CD4-positive, alpha-beta memory T cell (primary cell): ENCODE results near the gene EIF2B5. TPM values are rescaled to one million over a fixed set of nuclear protein-coding genes. Genes with fewer than 3 reads are reported as not detected.
"Not testable (repeated sequence)": the region's sequence is repeated elsewhere in the genome, so short reads cannot be mapped to it uniquely, and the experiment has no call there.

Experiments
- CTCF ChIA-PET: fragments of 350-600 bp; sonication (Branson Sonifier 250); formaldehyde crosslinking; loops from one replicate; lab custom pipeline; 2021; ENCODE audit warnings: inconsistent platforms; ENCODE audit not compliant: partially characterized antibody; lab: Charles Lee
- POLR2A ChIA-PET: fragments of 350-600 bp; sonication (Branson Sonifier 250); formaldehyde crosslinking; loops from one replicate; lab custom pipeline; 2021; ENCODE audit not compliant: partially characterized antibody; lab: Charles Lee
- DNase-seq, 5 donors: peaks; one replicate each; pipeline versions ENCODE4 v3.0.0 to v3.0.0-alpha.2; 2020 to 2022; ENCODE audit warnings: mixed read lengths in 1 of 5
- H3K27ac ChIP-seq: one replicate; pipeline ENCODE4 v1.7.0; 2013; ENCODE audit warnings: low read depth, low read length
- H3K27me3 ChIP-seq: 2 replicates; pipeline ENCODE4 v1.7.0; 2013; ENCODE audit warnings: mild to moderate bottlenecking, low read length, moderate library complexity; ENCODE audit not compliant: insufficient read depth
- H3K36me3 ChIP-seq: 2 replicates; pipeline ENCODE4 v1.7.0; 2013; ENCODE audit warnings: mild to moderate bottlenecking, low read length, moderate library complexity; ENCODE audit not compliant: insufficient read depth
- H3K4me1 ChIP-seq: 2 replicates; pipeline ENCODE4 v1.7.0; 2013; ENCODE audit warnings: mild to moderate bottlenecking, low read length, moderate library complexity; ENCODE audit not compliant: insufficient read depth
- H3K4me3 ChIP-seq, 2 donors: one replicate each; pipeline ENCODE4 v1.7.0; 2013; ENCODE audit warnings: low read length in 2 of 2, mild to moderate bottlenecking in 1 of 2
- H3K9me3 ChIP-seq, 2 donors: one replicate each; pipeline ENCODE4 v1.7.0; 2013; ENCODE audit warnings: low read length in 2 of 2, control low read depth in 1 of 2; ENCODE audit not compliant: control insufficient read depth in 1 of 2
- H3K27ac Mint-ChIP-seq, 7 donors: one replicate each; pipeline ENCODE4 v1.8.0; 2020 to 2021; ENCODE audit warnings: mixed read lengths in 7 of 7, mild to moderate bottlenecking in 6 of 7, inconsistent platforms in 3 of 7, moderate library complexity in 3 of 7
- H3K27me3 Mint-ChIP-seq, 2 donors: one replicate each; pipeline ENCODE4 v1.8.0; 2020 to 2021; ENCODE audit warnings: mixed read lengths in 2 of 2
- H3K36me3 Mint-ChIP-seq, 2 donors: one replicate each; pipeline ENCODE4 v1.8.0; 2020 to 2021; ENCODE audit warnings: mixed read lengths in 2 of 2, inconsistent platforms in 1 of 2, mild to moderate bottlenecking in 1 of 2
- H3K4me1 Mint-ChIP-seq, 4 donors: one replicate each; pipeline ENCODE4 v1.8.0; 2020 to 2021; ENCODE audit warnings: mixed read lengths in 4 of 4, mild to moderate bottlenecking in 1 of 4
- H3K4me3 Mint-ChIP-seq, 8 donors: one replicate each; pipeline ENCODE4 v1.8.0; 2020 to 2021; ENCODE audit warnings: mixed read lengths in 8 of 8, mild to moderate bottlenecking in 7 of 8, moderate library complexity in 6 of 8, inconsistent platforms in 3 of 8
- H3K9me3 Mint-ChIP-seq, 8 donors: one replicate each; pipeline ENCODE4 v1.8.0; 2020 to 2021; ENCODE audit warnings: mixed read lengths in 8 of 8, mild to moderate bottlenecking in 5 of 8, inconsistent platforms in 3 of 8, moderate library complexity in 1 of 8
- intact Hi-C: fragments of 100-400 bp; cut with micrococcal nuclease; formaldehyde crosslinking; loops from one replicate; pipeline ENCODE4 v1.15.1; 2023
- polyA plus RNA-seq, 2 donors: library from polyadenylated mRNA; unstranded; fragments of 300-500 nt; fragmentation: Illumina TruSeq; gene quantifications; one replicate each; pipeline ENCODE4 v1.2.3, GENCODE V29; 2021
- total RNA-seq, 2 experiments: library from RNA; stranded (reverse); gene quantifications; one replicate each; pipeline ENCODE4 v1.2.3, GENCODE V29; 2021

Gene EIF2B5
- total and polyA plus RNA-seq, 4 experiments from 2014 or later = 59.6 to 87.6 (median 75.9) TPM

DNA sequence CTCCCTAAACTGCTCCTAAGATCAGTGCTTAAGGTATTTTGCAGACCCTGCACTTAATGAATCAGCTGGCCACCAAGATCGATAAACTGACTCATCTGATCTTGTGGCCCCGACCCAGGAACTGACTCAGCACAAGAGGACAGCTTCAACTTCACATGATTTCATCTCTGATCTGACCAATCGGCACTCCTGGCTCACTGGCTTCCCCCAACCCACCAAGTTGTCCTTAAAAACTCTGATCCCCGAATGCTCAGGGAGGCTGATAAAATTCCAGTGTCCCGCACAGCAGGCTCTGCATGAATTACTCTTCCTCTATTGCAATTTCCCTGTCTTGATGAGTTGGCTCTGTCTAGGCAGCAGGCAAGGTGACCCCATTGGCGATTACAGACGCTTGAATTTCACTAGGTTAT, 24.8 kb upstream of the EIF2B5 start:
- intact Hi-C loops = no loop called here
- no peaks in the 10 kb centered on the region for H3K4me1 ChIP-seq
- H3K27me3 ChIP-seq = no peaks in the 10 kb centered on the region
- DNase-seq = no peak
- no peaks in the 10 kb centered on the region for H3K36me3 ChIP-seq
- H3K27me3 Mint-ChIP-seq = peaks cover 3 to 4% of the 10 kb centered on the region in 2 donors
- ChIA-PET CTCF (no interaction called here), POLR2A (no interaction called here)
- no peak overlapping the region for H3K27ac Mint-ChIP-seq
- H3K4me3 Mint-ChIP-seq = no peak overlapping the region
- peaks cover 0 to 2% (median 0%) of the 10 kb centered on the region in 4 donors for H3K4me1 Mint-ChIP-seq
- no peaks in the 10 kb centered on the region for H3K9me3 Mint-ChIP-seq
- no peaks in the 10 kb centered on the region for H3K36me3 Mint-ChIP-seq
- H3K9me3 ChIP-seq = no peaks in the 10 kb centered on the region
- no peak overlapping the region for H3K4me3 ChIP-seq
- no peak overlapping the region for H3K27ac ChIP-seq

DNA sequence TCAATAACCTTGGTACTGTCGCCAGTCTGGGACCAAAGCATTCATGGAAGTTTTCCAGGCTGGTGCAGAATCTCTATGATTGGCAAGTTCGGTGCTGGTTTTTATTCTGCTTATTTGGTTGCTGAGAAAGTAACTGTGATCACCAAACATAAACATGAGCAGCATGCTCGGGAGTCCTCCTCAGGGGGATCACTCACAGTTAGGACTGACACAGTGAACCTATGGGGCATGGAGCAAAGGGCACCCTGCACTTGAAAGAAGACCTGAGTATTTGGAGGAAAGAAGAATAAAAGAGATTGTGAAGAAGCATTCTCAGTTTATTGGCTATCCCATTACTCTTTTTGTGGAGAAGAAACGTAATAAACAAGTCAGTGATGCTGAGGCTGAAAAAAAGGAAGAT, 19.1 kb upstream of the EIF2B5 start:
- no peaks in the 10 kb centered on the region for H3K36me3 Mint-ChIP-seq
- CTCF ChIA-PET = interaction anchor here (1.3 kb wide), 1 partner anchor 14 kb away, joined by 3 read pairs; no protein-coding TSS in a partner anchor

GRCh38 chr3:184117636-184118035, 17.5 kb upstream of the EIF2B5 start:
- no peaks in the 10 kb centered on the region for H3K4me1 Mint-ChIP-seq
- ChIA-PET CTCF (no interaction called here), POLR2A (no interaction called here)
- no peaks in the 10 kb centered on the region for H3K36me3 ChIP-seq
- no peaks in the 10 kb centered on the region for H3K4me1 ChIP-seq
- no peaks in the 10 kb centered on the region for H3K27me3 ChIP-seq
- peaks cover 0 to 15% of the 10 kb centered on the region in 2 donors for H3K27me3 Mint-ChIP-seq
- intact Hi-C loops = no loop called here
- no peak overlapping the region for H3K4me3 Mint-ChIP-seq
- H3K27ac Mint-ChIP-seq = no peak overlapping the region
- no peaks in the 10 kb centered on the region for H3K36me3 Mint-ChIP-seq
- H3K9me3 ChIP-seq = no peaks in the 10 kb centered on the region
- no peak overlapping the region for H3K27ac ChIP-seq
- no peak overlapping the region for H3K4me3 ChIP-seq
- no peaks in the 10 kb centered on the region for H3K9me3 Mint-ChIP-seq
- no peak for DNase-seq

More for the DNA sequence above, 19.1 kb upstream of the EIF2B5 start:
- Histone ChIP-seq H3K27ac (no peak overlapping the region), H3K36me3 (no peaks in the 10 kb centered on the region), H3K4me3 (no peak overlapping the region), H3K4me1 (no peaks in the 10 kb centered on the region), H3K9me3 (no peaks in the 10 kb centered on the region), H3K27me3 (no peaks in the 10 kb centered on the region)
- Mint-ChIP-seq H3K4me1 (no peaks in the 10 kb centered on the region), H3K27me3 (peaks cover 0 to 15% of the 10 kb centered on the region in 2 donors), H3K9me3 (no peaks in the 10 kb centered on the region), H3K4me3 (no peak overlapping the region), H3K27ac (no peak overlapping the region)
- intact Hi-C loops = no loop called here
- POLR2A ChIA-PET = no interaction called here
- no peak for DNase-seq

DNA sequence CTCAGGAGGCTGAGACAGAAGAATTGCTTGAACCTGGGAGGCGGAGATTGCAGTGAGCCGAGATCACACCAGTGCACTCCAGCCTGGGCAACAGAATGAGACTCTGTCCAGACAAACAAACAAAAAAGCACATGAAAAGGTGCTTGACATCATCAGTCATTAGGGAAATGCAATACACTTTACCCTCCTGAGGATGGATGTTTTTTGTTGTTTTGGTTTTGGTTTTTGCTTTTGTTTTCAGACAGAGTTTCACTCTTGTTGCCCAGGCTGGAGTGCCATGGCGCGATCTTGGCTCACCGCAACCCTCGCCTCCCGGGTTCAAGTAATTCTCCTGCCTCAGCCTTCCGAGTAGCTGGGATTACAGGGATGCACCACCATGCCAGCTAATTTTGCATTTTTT, 14.1 kb upstream of the EIF2B5 start:
- H3K27ac ChIP-seq, H3K4me1 Mint-ChIP-seq, POLR2A ChIA-PET, H3K4me1 ChIP-seq, H3K4me3 Mint-ChIP-seq, H3K4me3 ChIP-seq, intact Hi-C loops, H3K9me3 ChIP-seq, H3K36me3 Mint-ChIP-seq, H3K36me3 ChIP-seq, DNase-seq, H3K9me3 Mint-ChIP-seq, H3K27me3 ChIP-seq, CTCF ChIA-PET: not testable (repeated sequence)
- H3K27ac Mint-ChIP-seq = peak overlapping the region in 1 of 7 donors; percentile 51
- peaks cover 0 to 10% of the 10 kb centered on the region in 2 donors for H3K27me3 Mint-ChIP-seq

DNA sequence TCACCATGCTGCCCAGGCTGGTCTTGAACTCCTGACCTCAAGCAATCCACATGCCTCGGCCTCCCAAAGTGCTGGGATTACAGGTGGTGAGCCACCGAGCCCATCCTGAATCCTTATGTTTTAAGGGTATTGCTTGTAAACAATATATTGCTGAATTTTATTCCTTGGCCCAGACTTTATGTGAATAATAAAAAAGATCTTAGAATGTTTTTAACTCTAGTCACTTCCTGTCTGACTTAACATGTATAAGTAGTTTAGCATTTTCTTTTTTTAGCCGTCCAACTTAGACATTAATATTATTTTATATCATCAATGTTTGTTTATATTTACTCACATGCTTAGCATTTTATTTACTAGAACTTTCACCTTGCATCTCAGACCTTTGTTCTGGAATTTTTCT, 9.2 kb upstream of the EIF2B5 start:
- Mint-ChIP-seq H3K9me3 (no peaks in the 10 kb centered on the region), H3K27ac (no peak overlapping the region), H3K27me3 (peaks cover 1 to 3% of the 10 kb centered on the region in 2 donors), H3K4me3 (no peak overlapping the region), H3K4me1 (no peaks in the 10 kb centered on the region), H3K36me3 (no peaks in the 10 kb centered on the region)
- no peak overlapping the region for H3K4me3 ChIP-seq
- POLR2A ChIA-PET = interaction anchor here (1.1 kb wide), 1 partner anchor 9 kb away, joined by 4 read pairs; the partner anchor contains the start of gene EIF2B5
- H3K9me3 ChIP-seq = no peaks in the 10 kb centered on the region
- CTCF ChIA-PET = no interaction called here
- DNase-seq = no peak
- intact Hi-C loops = no loop called here
- no peaks in the 10 kb centered on the region for H3K27me3 ChIP-seq
- H3K36me3 ChIP-seq = no peaks in the 10 kb centered on the region
- H3K27ac ChIP-seq = no peak overlapping the region
- no peaks in the 10 kb centered on the region for H3K4me1 ChIP-seq

DNA sequence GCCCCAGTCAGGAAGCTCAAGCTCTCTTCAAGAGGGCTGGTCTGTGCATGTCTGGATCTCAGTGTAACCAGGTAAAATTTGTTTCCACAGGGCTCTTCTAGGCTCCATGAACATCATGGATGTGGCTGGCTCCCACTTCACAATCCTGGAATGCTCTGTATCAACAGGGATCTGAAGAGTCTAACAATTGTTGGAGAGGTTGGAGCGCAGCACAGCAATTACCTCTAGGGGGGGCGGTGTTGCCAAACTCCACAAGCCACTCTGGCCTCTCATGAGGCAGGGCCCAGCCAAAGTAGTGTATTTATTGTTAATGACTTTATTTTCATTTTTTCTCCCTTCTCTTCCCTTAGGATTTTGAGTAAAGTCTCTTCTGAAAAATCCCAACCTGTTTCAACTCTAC, 6.1 kb upstream of the EIF2B5 start:
- Mint-ChIP-seq H3K36me3 (no peaks in the 10 kb centered on the region), H3K27ac (no peak overlapping the region), H3K4me3 (no peak overlapping the region), H3K9me3 (no peaks in the 10 kb centered on the region), H3K27me3 (peaks cover 1 to 3% of the 10 kb centered on the region in 2 donors), H3K4me1 (peaks cover 3 to 9% (median 5%) of the 10 kb centered on the region in 4 donors)
- Histone ChIP-seq H3K4me1 (peaks cover 8% of the 10 kb centered on the region), H3K36me3 (no peaks in the 10 kb centered on the region), H3K4me3 (no peak overlapping the region), H3K9me3 (no peaks in the 10 kb centered on the region), H3K27ac (no peak overlapping the region), H3K27me3 (no peaks in the 10 kb centered on the region)
- intact Hi-C loops = no loop called here
- POLR2A ChIA-PET = no interaction called here
- CTCF ChIA-PET = no interaction called here
- no peak for DNase-seq

- Mint-ChIP-seq H3K9me3 (no peaks in the 10 kb centered on the region), H3K27me3 (peaks cover 0 to 3% of the 10 kb centered on the region in 2 donors), H3K36me3 (peaks cover 8 to 33% of the 10 kb centered on the region in 2 donors), H3K27ac (peak overlapping the region in 1 of 7 donors; percentile 90), H3K4me1 (peaks cover 23 to 47% (median 32%) of the 10 kb centered on the region in 4 donors), H3K4me3 (peak overlapping the region in 1 of 8 donors; percentile 15)
- Histone ChIP-seq H3K4me1 (peaks cover 28% of the 10 kb centered on the region), H3K27me3 (no peaks in the 10 kb centered on the region), H3K4me3 (no peak overlapping the region), H3K36me3 (no peaks in the 10 kb centered on the region), H3K9me3 (no peaks in the 10 kb centered on the region), H3K27ac (no peak overlapping the region)
- ChIA-PET POLR2A (interaction anchor here (1.5 kb wide), 1 partner anchor 229 kb away, joined by 3 read pairs; no protein-coding TSS in a partner anchor), CTCF (interaction anchor here (0.5 to 1.9 kb wide), 3 partner anchors 95 to 1443 kb away, joined by 3 to 8 read pairs (median 7); partner anchors contain the start of gene EEF1AKMT4)
- DNase-seq = no peak
- intact Hi-C loops = loop anchor here (10.0 kb wide), 1 partner anchor 412 kb away; no protein-coding TSS in a partner anchor
These were observed 2.2 kb upstream of the EIF2B5 start for GRCh38 chr3:184132945-184133344.
